H1 (cell line): ENCODE data around the gene PHACTR1. TPM values are rescaled to one million over a fixed set of nuclear protein-coding genes. Genes with fewer than 3 reads are reported as not detected.

ENCODE experiments used
- CTCF ChIA-PET: fragments of 300-600 bp; sonication (Branson Sonifier 250); formaldehyde crosslinking; loops from one replicate; lab custom pipeline; 2021; ENCODE audit not compliant: partially characterized antibody; lab: Charles Lee
- POLR2A ChIA-PET: fragments of 300-600 bp; sonication (Branson Sonifier 250); formaldehyde crosslinking; loops from one replicate; lab custom pipeline; 2021; ENCODE audit warnings: inconsistent platforms; ENCODE audit not compliant: partially characterized antibody; lab: Charles Lee
- DNase-seq, 2 experiments: peaks; one replicate each; pipeline versions ENCODE4 v3.0.0 to v3.0.0-alpha.2; 2010 to 2022; ENCODE audit warnings: low spot score in 2 of 2, low read depth in 1 of 2, mixed read lengths in 1 of 2
- FAIRE-seq: peaks from 2 replicates; lab custom pipeline; 2011; peaks lifted over from hg19 to GRCh38; lab: Jason Lieb, UNC
- H2AFZ ChIP-seq: 2 replicates; pipeline ENCODE4 v1.8.1; 2012; ENCODE audit warnings: low read length, inconsistent platforms
- H2AK5ac ChIP-seq: 2 replicates; pipeline ENCODE4 v1.6.1; 2013; ENCODE audit warnings: low read depth, low read length
- H2BK120ac ChIP-seq: replicated peaks from 2 replicates; pipeline ENCODE3; 2013; ENCODE audit warnings: low read depth, low read length, inconsistent platforms
- H2BK12ac ChIP-seq: 2 replicates; pipeline ENCODE4 v1.6.1; 2013; ENCODE audit warnings: low read depth, low read length
- H2BK15ac ChIP-seq: 2 replicates; pipeline ENCODE4 v1.6.1; 2013; ENCODE audit warnings: low read length
- H2BK20ac ChIP-seq: 2 replicates; pipeline ENCODE4 v1.6.1; 2013; ENCODE audit warnings: low read length
- H2BK5ac ChIP-seq: 2 replicates; pipeline ENCODE4 v1.6.1; 2013; ENCODE audit warnings: low read depth, low read length
- H3K14ac ChIP-seq: 2 replicates; pipeline ENCODE4 v1.6.1; 2013; ENCODE audit warnings: inconsistent platforms; ENCODE audit not compliant: insufficient read length
- H3K18ac ChIP-seq: 2 replicates; pipeline ENCODE4 v1.6.1; 2013; ENCODE audit warnings: low read length; ENCODE audit errors: extremely low read depth
- H3K23ac ChIP-seq: 2 replicates; pipeline ENCODE4 v1.6.1; 2013; ENCODE audit warnings: inconsistent platforms; ENCODE audit not compliant: insufficient read length
- H3K23me2 ChIP-seq: 2 replicates; pipeline ENCODE4 v1.6.1; 2013; ENCODE audit warnings: low read depth, low read length
- H3K27ac ChIP-seq: 2 replicates; pipeline ENCODE4 v1.6.1; 2011; ENCODE audit warnings: low read depth, low read length, inconsistent platforms
- H3K27me3 ChIP-seq, 4 experiments: replicated peaks in 1 of 4; 1 replicate in 1 of 4; 2 replicates in 3 of 4; pipeline versions ENCODE4 v1.6.1 to v1.8.1; 2011 to 2013; ENCODE audit warnings: low read length in 3 of 4, mild to moderate bottlenecking in 3 of 4, inconsistent platforms in 2 of 4, mixed read lengths in 2 of 4, moderate library complexity in 1 of 4; ENCODE audit not compliant: control insufficient read depth in 3 of 4, insufficient read depth in 3 of 4; ENCODE audit errors: extremely low read depth in 1 of 4
- H3K36me3 ChIP-seq, 4 experiments: 2 replicates each; pipeline versions ENCODE4 v1.6.1 to v1.8.1; 2011 to 2013; ENCODE audit warnings: mild to moderate bottlenecking in 4 of 4, low read length in 3 of 4, moderate library complexity in 2 of 4, control low read depth in 1 of 4, inconsistent platforms in 1 of 4; ENCODE audit not compliant: insufficient read depth in 4 of 4, control insufficient read depth in 2 of 4
- H3K4ac ChIP-seq: replicated peaks from 2 replicates; pipeline ENCODE3; 2013; ENCODE audit warnings: low read length, low read depth, mixed read lengths, inconsistent platforms; ENCODE audit not compliant: insufficient read length
- H3K4me1 ChIP-seq, 4 experiments: replicated peaks in 1 of 4; 1 replicate in 1 of 4; 2 replicates in 3 of 4; pipeline versions ENCODE4 v1.6.1 to v1.8.1; 2011 to 2013; ENCODE audit warnings: low read length in 3 of 4, inconsistent platforms in 2 of 4, mixed read lengths in 1 of 4; ENCODE audit not compliant: insufficient read depth in 4 of 4, control insufficient read depth in 3 of 4
- H3K4me2 ChIP-seq, 2 experiments: 2 replicates each; pipeline versions ENCODE4 v1.6.1 to v1.8.1; 2011 to 2013; ENCODE audit warnings: low read depth in 2 of 2, low read length in 2 of 2, control low read depth in 1 of 2, inconsistent platforms in 1 of 2, mild to moderate bottlenecking in 1 of 2; ENCODE audit not compliant: insufficient read depth in 1 of 2
- H3K4me3 ChIP-seq, 4 experiments: fragments of 200-600, 300-600 bp in 1 of 4; sonication (generic), shearing (Covaris generic), sonication (Bioruptor Twin) in 1 of 4; 2 replicates each; pipeline versions ENCODE4 v1.5.1 to v1.8.1; 2011 to 2016; ENCODE audit warnings: low read length in 4 of 4, low read depth in 3 of 4, control low read depth in 2 of 4, inconsistent platforms in 2 of 4, mild to moderate bottlenecking in 2 of 4, mixed read lengths in 1 of 4, moderate library complexity in 1 of 4; ENCODE audit not compliant: insufficient read depth in 2 of 4; ENCODE audit errors: extremely low read depth in 1 of 4
- H3K56ac ChIP-seq: replicated peaks from 2 replicates; pipeline ENCODE3; 2013; ENCODE audit warnings: low read depth, mild to moderate bottlenecking, mixed read lengths, low read length, inconsistent platforms; ENCODE audit not compliant: insufficient read length
- H3K79me1 ChIP-seq: 2 replicates; pipeline ENCODE4 v1.6.1; 2013; ENCODE audit warnings: low read depth, low read length, control low read depth
- H3K79me2 ChIP-seq, 2 experiments: 2 replicates each; pipeline versions ENCODE4 v1.6.1 to v1.8.1; 2012 to 2013; ENCODE audit warnings: low read length in 2 of 2, mild to moderate bottlenecking in 2 of 2, inconsistent platforms in 1 of 2; ENCODE audit not compliant: insufficient read depth in 2 of 2, control insufficient read depth in 1 of 2
- H3K9ac ChIP-seq, 4 experiments: replicated peaks in 1 of 4; 1 replicate in 1 of 4; 2 replicates in 3 of 4; pipeline versions ENCODE4 v1.6.1 to v1.8.1; 2011 to 2013; ENCODE audit warnings: low read depth in 3 of 4, low read length in 3 of 4, control low read depth in 2 of 4, mild to moderate bottlenecking in 2 of 4, moderate library complexity in 2 of 4, inconsistent platforms in 1 of 4; ENCODE audit errors: extremely low read depth in 1 of 4
- H3K9me3 ChIP-seq, 2 experiments: 2 replicates each; pipeline versions ENCODE4 v1.6.1 to v1.8.1; 2012 to 2013; ENCODE audit warnings: mild to moderate bottlenecking in 2 of 2, moderate library complexity in 2 of 2, control low read depth in 1 of 2, inconsistent platforms in 1 of 2, low read depth in 1 of 2, low read length in 1 of 2, mixed read lengths in 1 of 2; ENCODE audit not compliant: insufficient read depth in 2 of 2
- H4K20me1 ChIP-seq, 2 experiments: replicated peaks in 1 of 2; 2 replicates each; pipeline versions ENCODE3 to v1.8.1; 2011 to 2013; ENCODE audit warnings: inconsistent platforms in 2 of 2, low read length in 2 of 2, mild to moderate bottlenecking in 1 of 2; ENCODE audit not compliant: insufficient read depth in 2 of 2, control insufficient read depth in 1 of 2
- H4K5ac ChIP-seq: 2 replicates; pipeline ENCODE4 v1.6.1; 2013; ENCODE audit warnings: low read length, low read depth, mixed read lengths, inconsistent platforms; ENCODE audit not compliant: insufficient read length
- H4K8ac ChIP-seq: 2 replicates; pipeline ENCODE4 v1.8.0; 2013; ENCODE audit warnings: mild to moderate bottlenecking, moderate library complexity, low read length, inconsistent platforms; ENCODE audit not compliant: insufficient read depth; ENCODE audit errors: extremely low read depth
- H4K91ac ChIP-seq: replicated peaks from 2 replicates; pipeline ENCODE3; 2013; ENCODE audit warnings: low read length, mixed read lengths, inconsistent platforms; ENCODE audit not compliant: insufficient read length
- CREB1 ChIP-seq: IDR thresholded peaks from 2 replicates; pipeline ENCODE4 v1.6.1; 2012; ENCODE audit warnings: inconsistent platforms
- EZH2 ChIP-seq: fragments of 200-600 bp; sonication (generic); IDR thresholded peaks from 2 replicates; pipeline ENCODE4 v1.7.1; 2012; ENCODE audit warnings: low read depth, mild to moderate bottlenecking, moderate library complexity, low read length, inconsistent platforms; ENCODE audit not compliant: severe bottlenecking
- SAP30 ChIP-seq: fragments of 300-600 bp; sonication (generic); IDR thresholded peaks from 2 replicates; pipeline ENCODE4 v1.7.1; 2012; ENCODE audit warnings: low read length, moderate library complexity, mild to moderate bottlenecking, inconsistent platforms; ENCODE audit not compliant: insufficient read depth, insufficient replicate concordance
- SP4 ChIP-seq: IDR thresholded peaks from 2 replicates; pipeline ENCODE4 v1.6.1; 2012; ENCODE audit warnings: low read length, inconsistent platforms
- TBP ChIP-seq: IDR thresholded peaks from 2 replicates; pipeline ENCODE4 v1.6.1; 2011; ENCODE audit warnings: low read depth, low read length, improper control_type of control experiment
- WGBS, 2 experiments: shearing (Covaris generic) in 1 of 2; methylation state at CpG; one replicate each; pipeline versions ENCODE4 v1.1.6 to v1.1.7; 2013 to 2015; ENCODE audit warnings: low lambda C conversion rate in 2 of 2, mixed read lengths in 2 of 2, inconsistent platforms in 1 of 2, low coverage in 1 of 2, missing lambda C conversion rate in 1 of 2; ENCODE audit not compliant: insufficient replicate concordance in 2 of 2, insufficient coverage in 1 of 2, insufficient read length in 1 of 2; ENCODE audit errors: extremely low coverage in 1 of 2, missing lambda C conversion rate in 1 of 2; 5-methylcytosine and 5-hydroxymethylcytosine counted together
- polyA plus RNA-seq, 7 experiments: library from polyadenylated mRNA; depleted of rRNA in 3 of 7; stranded (reverse) in 5 of 7; unstranded in 2 of 7; fragments of >200 nt in 5 of 7; fragments of 200-250 nt in 2 of 7; gene quantifications; 1 replicate in 5 of 7; 2 replicates in 1 of 7; 4 replicates in 1 of 7; pipeline versions ENCODE4 v1.2.1 to v1.2.3, GENCODE V29; 2011 to 2013; ENCODE audit warnings: missing spikeins in 2 of 7, mixed read lengths in 2 of 7
- total RNA-seq: library from RNA; stranded (reverse); fragmentation: NEBNext Ultra II Directional; extraction: Animal tissue kit (Norgen Biotek cat#: 25700); gene quantifications from 2 replicates; pipeline ENCODE4 v1.2.1, GENCODE V29; 2021

Gene PHACTR1
- total and polyA plus RNA-seq, 2 of the 8 experiments (the other 6 are each of a cell fraction or from before 2014, with no cell fraction given) = 3.9 to 17.1 TPM

DNA sequence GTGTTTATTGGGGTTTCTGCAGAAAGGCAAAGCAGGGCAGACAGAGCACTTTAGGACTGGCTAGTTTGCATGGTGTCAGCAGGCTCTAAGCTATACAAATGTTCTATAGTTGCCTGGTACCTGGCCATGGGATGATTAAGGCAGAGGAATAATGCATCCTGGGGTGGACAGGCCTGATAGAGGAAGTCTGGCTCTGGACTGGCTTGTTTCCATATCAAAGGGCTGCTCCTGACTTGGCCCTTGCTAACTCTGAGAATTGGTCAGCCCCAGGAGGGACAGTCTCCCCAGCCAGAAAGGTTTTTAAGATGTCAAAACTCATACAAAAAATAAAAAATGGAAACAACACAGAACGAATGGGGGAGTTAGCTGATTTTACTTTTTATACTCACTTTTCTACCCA is 474.9 kb downstream of the PHACTR1 start:
- Histone ChIP-seq H4K20me1 (no peaks in the 10 kb centered on the region), H2BK5ac (no peak overlapping the region), H3K4me3 (no peak overlapping the region), H3K79me1 (no peaks in the 10 kb centered on the region; the same call in 1 of the 2 replicates), H3K56ac (no peak overlapping the region), H3K27ac (no peak overlapping the region), H4K8ac (no peak overlapping the region), H3K9me3 (no peaks in the 10 kb centered on the region), H2BK15ac (no peak overlapping the region), H3K4ac (no peak overlapping the region), H3K23me2 (peaks cover 3% of the 10 kb centered on the region; the same call in 1 of the 2 replicates), H3K9ac (no peak overlapping the region), H4K91ac (no peak overlapping the region), H2AK5ac (no peak overlapping the region), H3K36me3 (no peaks in the 10 kb centered on the region), H3K14ac (no peak overlapping the region), H3K79me2 (no peaks in the 10 kb centered on the region), H3K18ac (no peak overlapping the region), H4K5ac (no peak overlapping the region), H2BK120ac (no peak overlapping the region), H2BK12ac (no peak overlapping the region), H2AFZ (no peak overlapping the region), H3K4me1 (peaks cover 2 to 9% (median 6%) of the 10 kb centered on the region in 4 experiments; a peak in 4 of 7 replicates), H3K27me3 (no peaks in the 10 kb centered on the region), H2BK20ac (no peak overlapping the region), H3K4me2 (no peak overlapping the region), H3K23ac (no peak overlapping the region)
- TF ChIP-seq SAP30 (no peak), TBP (no peak), CREB1 (no peak), SP4 (no peak), EZH2 (no peak)
- DNase-seq (no peak), FAIRE-seq (no peak)
- ChIA-PET POLR2A (no interaction called here), CTCF (interaction anchor here (0.6 to 5.5 kb wide), 2 partner anchors 86 to 157 kb away, joined by 3 to 49 read pairs; no protein-coding TSS in a partner anchor)
- WGBS, 2 experiments = 69% methylated on average over 1 of the region's 1 CpG; no CpG with 5 or more reads in 1 of the 2 experiments
